ENCODE measurements around the gene DPM3.

Gene DPM3

DNA sequence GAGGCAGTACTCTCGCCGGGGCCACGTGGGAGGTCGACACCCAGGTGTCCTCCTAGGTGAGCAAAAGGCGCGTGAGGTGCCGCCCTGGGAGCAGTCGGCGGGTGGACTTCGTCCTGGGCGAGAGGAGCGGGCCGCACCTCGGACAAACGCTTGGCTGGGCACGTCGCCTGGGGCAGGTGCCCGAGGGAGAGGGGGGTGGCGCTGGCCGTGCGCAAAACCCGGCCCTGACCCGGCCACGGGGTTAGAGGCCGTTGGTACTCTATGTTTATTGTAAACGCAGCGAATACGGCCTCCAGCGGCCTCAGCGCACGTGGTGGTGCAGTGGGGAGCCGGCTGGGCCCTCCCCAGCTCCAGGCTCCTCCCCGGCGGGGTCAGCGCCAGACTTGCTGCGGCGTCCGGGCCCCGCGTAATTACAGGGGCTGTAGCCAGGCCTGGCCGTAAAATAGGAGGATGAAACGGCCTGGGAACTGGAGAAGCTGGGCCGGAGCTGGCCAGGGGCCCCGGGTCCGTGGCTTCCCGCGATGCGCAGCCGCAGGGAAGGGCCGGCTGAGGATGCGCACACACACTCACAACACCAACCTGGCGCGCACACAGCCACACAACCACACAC, 14.3 kb downstream of the DPM3 start:
- H3K9ac ChIP-seq (ENCODE audit: low read depth, low read length, poor library complexity, severe bottlenecking): no peak overlapping the region
- no peak overlapping the region for H2AFZ ChIP-seq (ENCODE audit: low read length)
- no peaks in the 10 kb centered on the region for H3K9me2 ChIP-seq (replicated peaks; ENCODE audit: low read depth, low read length)
- H4K20me1 ChIP-seq (ENCODE audit: insufficient read depth, low read length, poor library complexity, severe bottlenecking): no peaks in the 10 kb centered on the region
- H3F3A ChIP-seq (ENCODE audit: low read depth): no peaks in the 10 kb centered on the region
- no peaks in the 10 kb centered on the region for H3K79me2 ChIP-seq (ENCODE audit: insufficient read depth, low read length)
- no peak for TF ChIP-seq CTCF (conservative IDR thresholded peaks at IDR 0.05; ENCODE audit: low read length)
- TF ChIP-seq EZH2phosphoT487 (IDR thresholded peaks at IDR 0.05; ENCODE audit: borderline replicate concordance): no peak
- no peaks in the 10 kb centered on the region for H3K9me3 ChIP-seq (ENCODE audit: insufficient read depth, low read depth, low read length)
- H3K4me3 ChIP-seq (ENCODE audit: low read length, poor library complexity, severe bottlenecking): no peak overlapping the region
- H3K4me1 ChIP-seq (ENCODE audit: insufficient read depth, low read length, poor library complexity, severe bottlenecking): peaks cover 25% of the 10 kb centered on the region
- H3K4me2 ChIP-seq (ENCODE audit: low read depth, low read length, poor library complexity, severe bottlenecking): no peak overlapping the region
- H3K36me3 ChIP-seq (ENCODE audit: insufficient read depth, low read length): no peaks in the 10 kb centered on the region
- H3K27me3 ChIP-seq (ENCODE audit: insufficient read depth, low read length, poor library complexity, severe bottlenecking): peaks cover 19% of the 10 kb centered on the region

DNA sequence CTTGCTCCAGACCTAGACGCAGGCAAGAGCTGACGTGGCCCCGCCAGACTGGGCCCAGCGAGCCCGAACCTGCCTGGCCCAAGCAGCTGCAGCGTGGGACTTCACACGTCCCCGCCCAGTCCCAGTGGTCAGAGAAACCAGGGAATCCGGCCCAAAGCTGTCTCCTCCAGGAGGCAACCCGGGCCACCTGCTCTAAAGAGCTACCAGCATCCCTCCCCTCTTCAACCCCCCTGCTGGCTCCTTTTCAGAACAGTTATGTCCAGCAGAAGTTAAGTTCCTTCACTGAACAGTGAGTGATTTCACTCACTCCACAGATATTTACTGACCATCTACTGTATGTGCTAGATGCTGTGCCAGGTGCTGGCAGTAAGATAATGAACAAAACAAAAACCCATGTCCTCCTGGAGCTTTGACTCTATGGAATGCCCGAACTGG, 14.8 kb downstream of the DPM3 start:
- H2AFZ ChIP-seq (ENCODE audit: low read length): no peak overlapping the region
- peaks cover 19% of the 10 kb centered on the region for H3K27me3 ChIP-seq (ENCODE audit: insufficient read depth, low read length, poor library complexity, severe bottlenecking)
- H4K20me1 ChIP-seq (ENCODE audit: insufficient read depth, low read length, poor library complexity, severe bottlenecking): no peaks in the 10 kb centered on the region
- no peaks in the 10 kb centered on the region for H3K79me2 ChIP-seq (ENCODE audit: insufficient read depth, low read length)
- peaks cover 25% of the 10 kb centered on the region for H3K4me1 ChIP-seq (ENCODE audit: insufficient read depth, low read length, poor library complexity, severe bottlenecking)
- TF ChIP-seq CTCF (conservative IDR thresholded peaks at IDR 0.05; ENCODE audit: low read length): no peak
- TF ChIP-seq EZH2phosphoT487 (IDR thresholded peaks at IDR 0.05; ENCODE audit: borderline replicate concordance): no peak
- H3K9me2 ChIP-seq (replicated peaks; ENCODE audit: low read depth, low read length): no peaks in the 10 kb centered on the region
- H3K4me3 ChIP-seq (ENCODE audit: low read length, poor library complexity, severe bottlenecking): no peak overlapping the region
- H3K9ac ChIP-seq (ENCODE audit: low read depth, low read length, poor library complexity, severe bottlenecking): no peak overlapping the region
- no peak overlapping the region for H3K4me2 ChIP-seq (ENCODE audit: low read depth, low read length, poor library complexity, severe bottlenecking)
- H3F3A ChIP-seq (ENCODE audit: low read depth): no peaks in the 10 kb centered on the region
- H3K36me3 ChIP-seq (ENCODE audit: insufficient read depth, low read length): no peaks in the 10 kb centered on the region
- H3K9me3 ChIP-seq (ENCODE audit: insufficient read depth, low read depth, low read length): no peaks in the 10 kb centered on the region

GRCh38 chr1:155124503-155125463, 15.5 kb downstream of the DPM3 start:
- peaks cover 25% of the 10 kb centered on the region for H3K4me1 ChIP-seq (ENCODE audit: insufficient read depth, low read length, poor library complexity, severe bottlenecking)

More at GRCh38 chr1:155124503-155125463, 15.5 kb downstream of the DPM3 start:
- Histone ChIP-seq H3K27me3 (ENCODE audit: insufficient read depth, low read length, poor library complexity, severe bottlenecking) (peaks cover 19% of the 10 kb centered on the region), H3K4me2 (ENCODE audit: low read depth, low read length, poor library complexity, severe bottlenecking) (no peak overlapping the region), H3K36me3 (ENCODE audit: insufficient read depth, low read length) (no peaks in the 10 kb centered on the region), H3K9me3 (ENCODE audit: insufficient read depth, low read depth, low read length) (no peaks in the 10 kb centered on the region), H3K9ac (ENCODE audit: low read depth, low read length, poor library complexity, severe bottlenecking) (no peak overlapping the region), H3K9me2 (replicated peaks; ENCODE audit: low read depth, low read length) (no peaks in the 10 kb centered on the region), H4K20me1 (ENCODE audit: insufficient read depth, low read length, poor library complexity, severe bottlenecking) (no peaks in the 10 kb centered on the region), H3F3A (ENCODE audit: low read depth) (no peaks in the 10 kb centered on the region), H3K4me3 (ENCODE audit: low read length, poor library complexity, severe bottlenecking) (no peak overlapping the region), H2AFZ (ENCODE audit: low read length) (no peak overlapping the region), H3K79me2 (ENCODE audit: insufficient read depth, low read length) (no peaks in the 10 kb centered on the region)
- no peak for TF ChIP-seq CTCF (conservative IDR thresholded peaks at IDR 0.05; ENCODE audit: low read length)
- no peak for TF ChIP-seq EZH2phosphoT487 (IDR thresholded peaks at IDR 0.05; ENCODE audit: borderline replicate concordance)
